Upper lobe of left lung (tissue), 4 donors: Measurements from ENCODE around the gene CAMK4.

Source experiments
- CTCF ChIP-seq, 6 experiments: fragments of 450-650 bp in 4 of 6; fragments of 200-600 bp in 2 of 6; sonication (generic) in 2 of 6; IDR thresholded peaks; one replicate each; pipeline ENCODE4 v1.5.1; 2016 to 2019; ENCODE audit warnings: antibody characterized with exemption in 6 of 6
- EP300 ChIP-seq, 4 donors: sonication (generic); formaldehyde crosslinking; IDR thresholded peaks; one replicate each; pipeline ENCODE4 v1.5.1; 2017; ENCODE audit warnings: antibody characterized with exemption in 4 of 4, control low read depth in 2 of 4
- POLR2AphosphoS5 ChIP-seq, 2 donors: sonication (generic); formaldehyde crosslinking; IDR thresholded peaks; one replicate each; pipeline ENCODE4 v1.5.1; 2017; ENCODE audit warnings: antibody characterized with exemption in 2 of 2

DNA sequence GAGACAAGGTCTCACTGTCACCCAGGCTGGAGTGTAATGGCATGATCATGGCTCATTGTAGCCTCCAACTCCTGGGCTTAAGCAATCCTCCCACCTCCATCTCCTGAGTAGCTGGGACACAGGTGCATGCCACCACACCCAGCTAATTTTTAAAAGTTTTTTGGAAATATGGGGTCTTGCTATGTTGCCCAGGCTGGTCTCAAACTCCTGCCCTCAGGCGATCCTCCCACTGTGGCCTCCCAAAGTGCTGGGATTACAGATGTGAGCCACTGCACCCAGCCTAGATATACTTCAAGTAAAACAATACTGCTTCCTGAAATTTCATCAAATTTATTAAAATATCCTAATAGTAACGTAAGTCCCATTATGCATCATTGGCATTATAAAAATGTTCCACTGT, 254.7 kb downstream of the CAMK4 start:
- no peak for TF ChIP-seq CTCF (IDR thresholded peaks at IDR 0.05)
- TF ChIP-seq EP300 (IDR thresholded peaks at IDR 0.05), result no peak
- TF ChIP-seq POLR2AphosphoS5 (IDR thresholded peaks at IDR 0.05), result no peak
